NCI-H2029 treated with DMSO at 0.1 percent for 48 hours (cell line): Measurements from ENCODE around the gene HBEGF.

ENCODE experiments used
- DNase-seq: peaks from one replicate; lab custom pipeline; 2025; lab: John Stamatoyannopoulos, UW

The HBEGF gene

DNA sequence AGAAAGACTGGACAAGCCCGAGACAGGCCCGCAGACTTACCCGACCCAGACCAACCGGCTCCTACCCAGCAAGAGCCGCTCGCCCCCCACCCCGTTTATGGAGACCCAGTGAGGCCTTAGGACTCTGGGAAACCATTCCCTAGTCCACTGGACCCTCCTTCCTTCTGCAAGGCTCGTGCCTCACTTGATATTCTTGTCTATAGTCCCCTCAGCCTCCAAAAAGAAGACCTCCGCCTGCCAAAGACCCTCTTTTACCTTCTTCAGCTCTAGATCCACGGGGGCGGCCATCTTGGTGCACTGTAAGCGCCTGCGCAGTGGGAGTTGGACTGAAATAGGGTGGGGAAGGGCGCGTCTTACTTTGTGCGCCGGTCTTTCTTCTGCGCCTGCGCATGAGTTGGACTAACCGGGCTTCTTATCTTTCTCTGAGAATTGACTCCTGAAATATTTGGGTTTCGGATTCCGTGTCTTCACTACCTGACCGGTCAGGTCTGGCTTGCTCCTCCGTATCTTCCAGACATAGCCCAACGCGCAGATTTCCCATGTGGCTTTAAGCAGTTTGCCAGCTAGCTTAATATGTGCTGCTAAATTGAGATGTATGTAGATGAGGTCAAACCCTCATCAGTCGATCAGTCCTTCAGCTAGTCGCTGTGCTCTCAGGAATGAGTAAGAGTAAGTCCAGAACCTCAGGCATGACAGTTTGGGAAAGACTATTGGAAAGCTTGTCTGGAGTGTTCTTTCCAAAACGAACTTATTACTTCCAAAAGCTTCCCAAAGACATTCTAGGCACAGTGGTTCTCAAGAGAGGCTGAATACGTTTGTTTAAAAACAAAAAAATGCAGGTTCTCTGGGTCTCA lies 43.4 kb downstream of the HBEGF start, which contains the start of gene PFDN1:
Gene PFDN1, minus strand, starts transcription at position 316 of the 854 bp plus-strand sequence. Its CDS starts 28 bp downstream, at position 288.
- DNase-seq, result peak; percentile 94

DNA sequence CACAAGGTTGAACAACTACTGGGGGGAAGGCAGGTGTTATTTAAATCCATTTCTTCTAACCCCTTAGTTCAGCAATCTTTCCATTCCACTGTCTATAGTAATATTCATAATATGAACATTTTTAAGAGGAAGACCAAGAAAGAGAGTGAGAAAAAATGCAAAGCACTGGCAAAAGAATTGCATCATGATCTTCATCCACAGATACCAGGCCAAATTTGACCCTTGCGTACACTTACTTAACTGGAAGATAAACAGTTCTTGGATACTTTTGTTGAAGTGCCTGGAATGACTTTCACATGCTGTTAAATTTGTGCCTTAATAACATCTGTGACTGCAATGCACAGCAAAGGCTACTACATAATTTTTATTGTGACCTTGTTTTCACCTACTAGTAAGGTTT lies 45.3 kb downstream of the HBEGF start:
- DNase-seq, result no peak

GRCh38 chr5:140299056-140299455 lies 47.3 kb downstream of the HBEGF start:
- DNase-seq, result no peak

- no peak for DNase-seq
Measured at GRCh38 chr5:140298183-140298601, 48.2 kb downstream of the HBEGF start.

- DNase-seq, result no peak
Measured at GRCh38 chr5:140297283-140297682, 49.1 kb downstream of the HBEGF start.

DNA sequence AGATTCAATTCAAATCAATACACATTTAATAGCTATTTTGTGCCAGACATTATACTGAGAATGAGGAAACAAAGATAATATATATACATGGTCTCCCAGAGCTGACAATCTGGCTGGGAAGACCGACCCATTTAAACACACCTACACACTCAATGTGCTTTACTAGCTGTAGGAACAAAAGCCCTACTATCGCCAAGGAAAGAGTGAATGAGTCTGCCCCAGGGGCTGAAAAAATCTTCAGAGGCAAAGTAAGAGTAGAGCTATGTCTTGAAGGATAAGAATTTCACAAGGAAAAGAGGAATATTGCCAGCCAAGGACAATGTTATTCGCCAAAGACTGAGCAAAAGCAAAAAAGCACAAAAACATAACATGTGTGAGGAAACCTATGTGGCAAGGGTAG lies 50.1 kb downstream of the HBEGF start:
- DNase-seq, result no peak

DNA sequence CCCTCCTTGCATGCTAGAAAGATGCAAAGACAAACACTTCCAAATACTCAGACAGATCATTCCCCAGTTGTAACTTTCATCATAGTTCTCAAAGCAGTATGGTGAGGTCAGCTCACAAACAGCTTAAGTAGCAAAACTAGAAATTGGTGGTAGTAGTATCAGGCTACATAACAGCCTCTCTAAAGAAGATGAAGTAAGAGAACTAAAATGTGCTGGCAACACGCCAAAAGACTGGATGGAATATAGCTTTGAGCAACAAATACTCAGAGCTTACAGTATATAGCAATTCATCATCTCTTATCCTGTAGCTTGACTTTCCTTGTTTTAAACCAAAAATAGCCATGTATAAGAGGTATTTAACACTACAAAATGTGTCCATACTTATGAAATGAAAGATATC lies 51.0 kb downstream of the HBEGF start:
- DNase-seq, result peak; percentile 54

DNA sequence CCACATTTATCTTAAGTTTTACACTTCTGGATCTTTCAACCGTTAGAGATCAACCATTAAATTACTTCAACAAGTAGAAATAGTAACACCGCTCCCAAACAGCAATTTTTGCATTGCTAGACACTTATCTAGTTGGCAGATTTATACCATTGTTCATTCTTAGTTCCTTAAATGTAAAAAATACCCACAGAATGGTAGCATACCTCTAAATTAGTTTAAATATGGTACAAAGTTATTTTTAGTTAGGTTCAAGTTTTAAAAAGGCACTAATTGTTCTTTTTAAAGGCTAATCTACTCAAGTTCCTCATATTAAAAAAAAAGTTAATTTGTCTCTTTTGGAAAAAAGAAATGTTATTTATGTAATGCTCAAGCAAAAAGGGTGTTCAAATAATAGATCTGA lies 51.6 kb downstream of the HBEGF start:
- DNase-seq, result no peak

DNA sequence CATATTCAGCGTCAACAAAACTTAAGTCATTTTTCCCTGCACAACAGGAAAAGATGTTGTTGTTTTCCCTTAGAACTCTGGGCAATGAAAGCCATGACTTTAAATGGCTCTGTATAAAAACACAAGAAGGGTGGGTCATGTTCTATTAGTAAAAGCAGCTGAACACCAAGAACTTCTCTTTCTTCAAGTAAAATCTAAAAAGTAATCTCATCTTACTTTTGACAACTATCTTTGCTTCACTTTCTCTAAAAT lies 52.6 kb downstream of the HBEGF start:
- DNase-seq, result no peak

DNA sequence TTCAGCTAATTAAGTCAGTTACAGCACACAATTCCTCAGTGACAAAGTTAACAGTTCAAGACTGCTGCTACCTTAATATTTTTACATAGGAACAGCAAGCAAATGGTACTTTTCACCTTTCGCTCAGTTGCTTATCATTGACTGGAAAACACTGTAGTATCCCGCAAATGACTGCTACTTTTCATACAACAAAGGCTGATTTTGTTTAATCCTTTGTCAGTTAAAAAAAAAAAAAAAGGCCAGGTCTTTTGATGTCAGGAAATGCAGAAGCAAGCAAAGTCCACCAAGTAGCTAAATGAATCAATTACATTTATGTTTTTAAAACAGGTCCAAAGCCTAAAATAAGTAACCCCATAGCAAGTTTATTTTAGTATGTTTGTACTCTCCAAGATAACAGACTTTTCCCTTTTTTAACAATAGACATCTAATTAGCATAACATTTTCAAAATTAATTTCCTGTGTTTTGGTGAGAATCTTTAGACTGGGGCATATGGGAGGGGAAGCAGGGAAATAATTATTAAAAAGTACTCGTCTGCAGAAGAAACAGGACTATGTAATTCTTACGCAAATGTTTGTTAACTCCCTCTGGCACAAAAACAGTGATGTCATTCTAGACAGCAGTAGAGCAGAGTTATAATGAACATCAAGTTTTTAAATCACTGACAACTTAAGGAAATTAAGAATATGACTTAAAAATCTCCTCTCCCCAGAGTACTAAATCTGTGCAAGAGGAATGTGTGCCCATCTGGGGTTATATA lies 53.1 kb downstream of the HBEGF start:
- DNase-seq, result no peak

DNA sequence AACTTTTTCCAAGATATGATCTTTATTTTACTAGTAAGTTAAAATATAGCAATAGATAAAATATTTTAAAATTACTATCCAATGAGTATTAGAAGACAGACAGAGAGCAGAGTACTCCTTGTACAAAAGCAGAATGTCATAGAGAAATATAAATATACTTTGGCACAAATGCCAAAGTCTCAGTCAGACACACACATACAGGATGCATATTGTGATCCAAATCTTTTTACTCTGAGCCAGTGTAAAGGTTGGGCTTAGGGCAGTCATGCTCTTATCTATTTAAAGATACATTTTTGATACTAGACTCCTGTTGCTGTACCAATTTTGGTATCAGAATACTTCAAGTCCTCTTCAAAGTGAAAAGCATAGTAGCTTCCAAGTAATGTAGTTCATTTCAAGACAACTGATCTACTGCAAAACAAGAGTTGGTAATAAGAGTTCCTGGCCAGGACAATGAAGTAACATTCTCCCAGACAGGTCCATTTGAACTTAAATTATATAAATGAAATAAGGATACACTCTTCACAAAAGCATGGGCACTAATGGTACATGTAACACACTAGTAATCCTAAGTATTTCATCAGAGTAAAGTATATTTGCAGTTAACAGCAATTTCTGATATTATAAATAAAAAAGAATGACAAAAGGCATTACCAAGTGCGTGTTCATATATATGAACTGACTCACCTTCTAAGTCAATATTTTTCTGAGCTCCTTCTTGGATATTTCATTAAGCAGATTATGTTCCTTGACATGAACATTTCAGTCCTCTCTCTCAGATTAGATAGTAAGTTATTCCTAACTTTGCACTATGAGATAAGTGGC lies 54.0 kb downstream of the HBEGF start:
- DNase-seq, result no peak

- DNase-seq, result no peak
Measured at GRCh38 chr5:140287801-140288521, 58.4 kb downstream of the HBEGF start.

GRCh38 chr5:140286424-140286823 lies 60.0 kb downstream of the HBEGF start:
- DNase-seq, result no peak

DNA sequence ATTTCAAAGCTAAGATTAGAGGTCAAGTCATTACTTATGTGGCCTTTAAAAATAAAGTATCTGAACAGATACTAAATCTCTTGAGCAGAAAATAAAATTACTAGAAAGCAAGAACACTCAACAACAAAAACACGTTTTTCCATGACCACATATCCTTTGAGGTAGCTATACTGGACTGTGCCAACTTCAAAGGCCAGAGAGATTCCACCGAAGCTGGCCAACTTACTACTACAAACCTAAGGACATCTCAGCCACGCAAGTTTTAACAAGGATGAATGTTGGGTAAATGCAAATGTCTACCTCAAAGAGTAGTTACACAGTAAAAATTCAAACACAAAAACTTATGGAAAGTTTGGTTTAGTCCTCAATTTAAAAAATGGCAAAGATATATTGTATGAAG lies 62.4 kb downstream of the HBEGF start:
- no peak for DNase-seq
